NCI-H2227 (cell line): ENCODE results near the gene ISOC2.
A peak's percentile ranks its signal among the peaks of the same experiment; 100 is the strongest.
"Not testable (repeated sequence)": the region's sequence is repeated elsewhere in the genome, so short reads cannot be mapped to it uniquely, and the experiment has no call there.

ENCODE experiments used
- DNase-seq: peaks from one replicate; lab custom pipeline; 2025; ENCODE audit not compliant: unreplicated experiment; lab: John Stamatoyannopoulos, UW

Gene ISOC2

GRCh38 chr19:55443045-55443823, 18.2 kb downstream of the ISOC2 start, which contains the start of gene SHISA7:
TSS of gene SHISA7 (minus strand) at chr19:55443300. CDS start at chr19:55442863, 437 bp downstream.
- DNase-seq: peak; percentile 88

GRCh38 chr19:55442372-55442961, 19.0 kb downstream of the ISOC2 start:
- peak; percentile 73 for DNase-seq

GRCh38 chr19:55441692-55442321, 19.6 kb downstream of the ISOC2 start:
- DNase-seq: peak; percentile 85

- peak; percentile 61 for DNase-seq
These were observed 20.1 kb downstream of the ISOC2 start for GRCh38 chr19:55441319-55441691.

GRCh38 chr19:55440411-55441105, 20.9 kb downstream of the ISOC2 start:
- peak; percentile 65 for DNase-seq

GRCh38 chr19:55439052-55439451, 22.4 kb downstream of the ISOC2 start:
- DNase-seq: no peak

- DNase-seq: peak; percentile 45
These were observed 24.0 kb downstream of the ISOC2 start for GRCh38 chr19:55437410-55437809.

- no peak for DNase-seq
These were observed 24.6 kb downstream of the ISOC2 start for GRCh38 chr19:55436847-55437246.

- no peak for DNase-seq
These were observed 26.4 kb downstream of the ISOC2 start for GRCh38 chr19:55435020-55435419.

- DNase-seq: no peak
These were observed 27.0 kb downstream of the ISOC2 start for GRCh38 chr19:55434356-55434919.

- DNase-seq: no peak
These were observed 28.1 kb downstream of the ISOC2 start for GRCh38 chr19:55433292-55433691.

- no peak for DNase-seq
These were observed 29.0 kb downstream of the ISOC2 start for GRCh38 chr19:55432241-55432959.

GRCh38 chr19:55431183-55431582, 30.3 kb downstream of the ISOC2 start:
- DNase-seq: no peak

GRCh38 chr19:55426042-55426441, 35.4 kb downstream of the ISOC2 start:
- DNase-seq: no peak

- no peak for DNase-seq
These were observed 36.9 kb downstream of the ISOC2 start for GRCh38 chr19:55424518-55424917.

GRCh38 chr19:55423225-55424005, 38.0 kb downstream of the ISOC2 start:
- DNase-seq: peak; percentile 65

GRCh38 chr19:55421281-55421680, 40.2 kb downstream of the ISOC2 start:
- not testable (repeated sequence) for DNase-seq

- no peak for DNase-seq
These were observed 41.7 kb downstream of the ISOC2 start for GRCh38 chr19:55419624-55420236.

GRCh38 chr19:55419103-55419502, 42.3 kb downstream of the ISOC2 start:
- DNase-seq: no peak
